CD4-positive, alpha-beta T cell (primary cell): Measurements from ENCODE around the gene ASTN2. TPM values are rescaled to one million over a fixed set of nuclear protein-coding genes. Genes with fewer than 3 reads are reported as not detected.

Source experiments
- ATAC-seq: fragments of 200-7000 bp; cut with Tn5 transposase; one replicate; pipeline ENCODE4 v1.10.0; 2022; ENCODE audit warnings: mild to moderate bottlenecking; ENCODE audit not compliant: poor library complexity
- CTCF ChIA-PET: fragments of 350-600 bp; sonication (Branson Sonifier 250); formaldehyde crosslinking; loops from one replicate; lab custom pipeline; 2021; ENCODE audit warnings: antibody characterized with exemption, inconsistent platforms; lab: Charles Lee
- POLR2A ChIA-PET: fragments of 350-600 bp; sonication (Branson Sonifier 250); formaldehyde crosslinking; loops from one replicate; lab custom pipeline; 2021; ENCODE audit warnings: antibody characterized with exemption, inconsistent platforms; lab: Charles Lee
- DNase-seq, 14 experiments: peaks; one replicate each; pipeline ENCODE4 v3.0.0-alpha.2; 2013 to 2020; ENCODE audit warnings: mixed read lengths in 2 of 14
- H3K27ac ChIP-seq, 2 donors: one replicate each; pipeline versions ENCODE4 v1.5.1 to v1.7.0; 2013; ENCODE audit warnings: low read length in 2 of 2, low read depth in 1 of 2, mild to moderate bottlenecking in 1 of 2
- H3K27me3 ChIP-seq, 2 experiments: 1 replicate in 1 of 2; 2 replicates in 1 of 2; pipeline versions ENCODE4 v1.6.1 to v1.7.0; 2013; ENCODE audit warnings: low read length in 2 of 2, control low read depth in 1 of 2, mild to moderate bottlenecking in 1 of 2, moderate library complexity in 1 of 2; ENCODE audit not compliant: insufficient read depth in 2 of 2, control insufficient read depth in 1 of 2
- H3K36me3 ChIP-seq: one replicate; pipeline ENCODE4 v1.6.1; 2013; ENCODE audit warnings: low read length, control low read depth; ENCODE audit not compliant: insufficient read depth
- H3K4me1 ChIP-seq: one replicate; pipeline ENCODE4 v1.6.1; 2013; ENCODE audit warnings: low read length, control low read depth; ENCODE audit not compliant: insufficient read depth
- H3K4me3 ChIP-seq: one replicate; pipeline ENCODE4 v1.5.1; 2013; ENCODE audit warnings: mild to moderate bottlenecking, low read length, moderate library complexity
- H3K9me3 ChIP-seq, 2 experiments: 1 replicate in 1 of 2; 2 replicates in 1 of 2; pipeline versions ENCODE4 v1.6.1 to v1.7.0; 2013; ENCODE audit warnings: low read length in 2 of 2, mild to moderate bottlenecking in 2 of 2, control low read depth in 1 of 2, moderate library complexity in 1 of 2; ENCODE audit not compliant: control insufficient read depth in 1 of 2, insufficient read depth in 1 of 2
- H3K27ac Mint-ChIP-seq: one replicate; pipeline ENCODE4 v1.8.0; 2020; ENCODE audit warnings: mixed read lengths
- H3K27me3 Mint-ChIP-seq: one replicate; pipeline ENCODE4 v1.8.0; 2021; ENCODE audit warnings: mixed read lengths
- H3K36me3 Mint-ChIP-seq: one replicate; pipeline ENCODE4 v1.8.0; 2021; ENCODE audit warnings: low read depth, mixed read lengths
- H3K4me1 Mint-ChIP-seq: one replicate; pipeline ENCODE4 v1.8.0; 2021; ENCODE audit warnings: low read depth, mixed read lengths
- H3K4me3 Mint-ChIP-seq: one replicate; pipeline ENCODE4 v1.8.0; 2020; ENCODE audit warnings: mild to moderate bottlenecking, mixed read lengths
- H3K9me3 Mint-ChIP-seq: one replicate; pipeline ENCODE4 v1.8.0; 2020; ENCODE audit warnings: mixed read lengths
- intact Hi-C, 2 experiments: fragments of 100-400 bp; cut with DNase I in 1 of 2; cut with micrococcal nuclease in 1 of 2; formaldehyde crosslinking; loops; one replicate each; pipeline versions ENCODE4 v1.15.1 to v1.9.0; 2023 to 2025; cut with DNase I, micrococcal nuclease
- total RNA-seq, 174 experiments: library from RNA in 2 of 174; stranded (reverse) in 2 of 174; gene quantifications; one replicate each; pipeline ENCODE4 v1.2.3 and lab custom pipeline; 2021 to 2026
- TF ChIP-seq, protein P1 (sequence below): fragments of 200-600 bp; IDR thresholded peaks from one replicate; pipeline ENCODE4 v1.8.0; 2022; ENCODE audit warnings: antibody characterized with exemption, mild to moderate bottlenecking

The ASTN2 gene
- total RNA-seq, 2 experiments from 2014 or later = 2.3 to 2.4 TPM

DNA sequence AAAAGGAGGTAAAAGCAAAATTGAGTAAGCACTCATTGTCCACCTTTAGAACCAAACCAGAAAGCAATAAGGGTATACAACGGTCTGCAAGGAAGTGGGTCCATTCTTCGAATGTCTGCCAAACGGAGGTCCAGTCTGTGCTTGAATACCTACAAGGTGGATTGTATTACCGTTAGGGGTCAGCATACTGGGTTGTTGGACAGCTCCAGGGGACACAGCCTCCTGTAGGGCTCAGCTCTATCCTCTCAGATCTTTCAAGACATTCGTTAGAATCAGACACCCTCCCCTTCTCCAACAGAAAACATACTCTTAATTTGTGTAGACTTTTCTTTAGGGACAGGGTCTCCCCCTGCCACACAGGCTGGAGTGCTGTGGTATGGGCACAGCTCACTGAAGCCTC lies 5.5 kb downstream of the ASTN2 start:
- Histone ChIP-seq H3K4me1 (no peaks in the 10 kb centered on the region), H3K4me3 (no peak overlapping the region), H3K27me3 (peaks cover 22 to 25% of the 10 kb centered on the region in 2 experiments), H3K9me3 (peaks cover 0 to 25% of the 10 kb centered on the region in 2 experiments), H3K27ac (no peak overlapping the region), H3K36me3 (no peaks in the 10 kb centered on the region)
- no peak overlapping the region for H3K4me3 Mint-ChIP-seq
- H3K9me3 Mint-ChIP-seq = peaks cover 3% of the 10 kb centered on the region
- ATAC-seq = no peak
- ChIA-PET CTCF (no interaction called here), POLR2A (no interaction called here)
- H3K36me3 Mint-ChIP-seq = no peaks in the 10 kb centered on the region
- TF ChIP-seq, protein P1, sequence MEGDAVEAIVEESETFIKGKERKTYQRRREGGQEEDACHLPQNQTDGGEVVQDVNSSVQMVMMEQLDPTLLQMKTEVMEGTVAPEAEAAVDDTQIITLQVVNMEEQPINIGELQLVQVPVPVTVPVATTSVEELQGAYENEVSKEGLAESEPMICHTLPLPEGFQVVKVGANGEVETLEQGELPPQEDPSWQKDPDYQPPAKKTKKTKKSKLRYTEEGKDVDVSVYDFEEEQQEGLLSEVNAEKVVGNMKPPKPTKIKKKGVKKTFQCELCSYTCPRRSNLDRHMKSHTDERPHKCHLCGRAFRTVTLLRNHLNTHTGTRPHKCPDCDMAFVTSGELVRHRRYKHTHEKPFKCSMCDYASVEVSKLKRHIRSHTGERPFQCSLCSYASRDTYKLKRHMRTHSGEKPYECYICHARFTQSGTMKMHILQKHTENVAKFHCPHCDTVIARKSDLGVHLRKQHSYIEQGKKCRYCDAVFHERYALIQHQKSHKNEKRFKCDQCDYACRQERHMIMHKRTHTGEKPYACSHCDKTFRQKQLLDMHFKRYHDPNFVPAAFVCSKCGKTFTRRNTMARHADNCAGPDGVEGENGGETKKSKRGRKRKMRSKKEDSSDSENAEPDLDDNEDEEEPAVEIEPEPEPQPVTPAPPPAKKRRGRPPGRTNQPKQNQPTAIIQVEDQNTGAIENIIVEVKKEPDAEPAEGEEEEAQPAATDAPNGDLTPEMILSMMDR = no peak
- H3K4me1 Mint-ChIP-seq = no peaks in the 10 kb centered on the region
- intact Hi-C loops = no loop called here
- no peak overlapping the region for H3K27ac Mint-ChIP-seq
- no peak for DNase-seq
- peaks cover 58% of the 10 kb centered on the region for H3K27me3 Mint-ChIP-seq

DNA sequence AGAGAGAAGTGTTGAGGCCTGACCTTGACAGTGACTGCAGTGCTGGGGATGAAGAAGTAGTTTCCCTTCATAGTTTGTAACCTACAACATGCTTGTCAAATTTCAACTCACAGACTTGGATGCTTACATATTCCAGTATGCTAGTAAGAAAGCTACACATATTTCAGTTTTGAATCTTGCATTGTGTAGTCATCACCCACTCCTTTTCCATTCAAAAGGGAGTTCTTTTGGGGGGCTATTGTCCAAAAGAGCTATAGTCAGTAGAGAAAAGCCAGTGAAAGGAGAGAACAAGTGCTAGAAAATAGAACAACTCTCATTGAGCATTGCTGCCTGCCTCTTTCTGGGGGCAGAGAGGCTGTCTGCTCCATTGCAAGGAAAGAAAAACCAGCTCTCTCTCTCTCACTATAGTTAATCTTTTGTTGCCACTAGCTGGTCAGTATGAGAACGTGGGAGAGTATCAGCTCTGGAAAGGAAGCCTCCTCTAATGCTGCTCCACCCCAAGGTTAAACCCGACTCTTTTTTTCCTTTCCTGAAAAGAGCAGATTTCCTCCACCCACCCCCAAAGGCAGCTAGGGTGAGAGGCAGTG lies 7.3 kb downstream of the ASTN2 start:
- H3K36me3 Mint-ChIP-seq = no peaks in the 10 kb centered on the region
- H3K27ac Mint-ChIP-seq = no peak overlapping the region
- no peak overlapping the region for H3K4me3 Mint-ChIP-seq
- Histone ChIP-seq H3K9me3 (peaks cover 0 to 11% of the 10 kb centered on the region in 2 experiments), H3K4me3 (no peak overlapping the region), H3K27ac (no peak overlapping the region), H3K27me3 (peaks cover 7 to 8% of the 10 kb centered on the region in 2 experiments), H3K36me3 (no peaks in the 10 kb centered on the region), H3K4me1 (no peaks in the 10 kb centered on the region)
- intact Hi-C loops = no loop called here
- no peaks in the 10 kb centered on the region for H3K4me1 Mint-ChIP-seq
- ATAC-seq = no peak
- TF ChIP-seq, protein P1 = no peak
- peaks cover 47% of the 10 kb centered on the region for H3K27me3 Mint-ChIP-seq
- ChIA-PET CTCF (no interaction called here), POLR2A (no interaction called here)
- peaks cover 3% of the 10 kb centered on the region for H3K9me3 Mint-ChIP-seq
- no peak for DNase-seq

DNA sequence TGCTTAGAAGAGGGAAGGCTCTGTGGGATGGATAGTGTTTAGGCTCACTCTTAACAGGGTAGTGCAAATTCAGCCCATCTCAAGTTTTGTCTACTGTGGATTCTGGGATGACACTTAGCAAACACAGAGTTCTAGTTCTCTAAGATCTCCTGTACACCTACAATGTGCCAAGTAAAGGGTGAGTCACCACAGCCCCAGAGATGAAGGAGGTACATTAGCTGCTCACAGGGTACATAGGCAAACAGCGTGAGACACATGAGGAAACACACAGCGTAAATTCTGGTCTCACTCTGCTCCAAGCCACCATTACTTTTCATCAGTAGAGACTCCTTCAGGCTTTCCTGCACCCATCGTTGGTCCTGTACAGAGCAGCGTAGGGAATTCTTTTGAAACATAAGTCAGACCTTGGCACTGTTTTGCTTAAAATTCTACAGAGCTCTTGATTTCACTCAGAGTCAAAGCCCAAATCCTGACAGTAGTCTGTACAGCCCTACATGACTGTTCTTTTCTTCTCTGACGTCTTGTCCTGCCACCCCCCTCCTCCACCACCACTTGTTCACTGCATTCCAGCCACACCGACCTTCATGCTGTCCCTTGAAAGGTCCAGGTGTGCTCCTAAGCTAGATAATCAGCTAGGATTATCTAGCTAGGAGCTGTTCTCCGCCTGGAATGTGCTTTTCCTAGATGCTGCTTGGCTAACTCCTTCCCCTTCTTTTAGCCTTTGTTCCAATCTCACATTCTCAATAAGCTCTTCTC lies 8.7 kb downstream of the ASTN2 start:
- ATAC-seq = no peak
- H3K27me3 Mint-ChIP-seq = peaks cover 33% of the 10 kb centered on the region
- TF ChIP-seq, protein P1 = no peak
- H3K27ac ChIP-seq = no peak overlapping the region
- peaks cover under 1% of the 10 kb centered on the region for H3K9me3 Mint-ChIP-seq
- H3K27ac Mint-ChIP-seq = no peak overlapping the region
- no peak for DNase-seq
- H3K36me3 ChIP-seq = no peaks in the 10 kb centered on the region
- H3K4me3 Mint-ChIP-seq = no peak overlapping the region
- no peaks in the 10 kb centered on the region for H3K36me3 Mint-ChIP-seq
- H3K27me3 ChIP-seq = no peaks in the 10 kb centered on the region
- ChIA-PET CTCF (no interaction called here), POLR2A (no interaction called here)
- intact Hi-C loops = no loop called here
- no peaks in the 10 kb centered on the region for H3K4me1 Mint-ChIP-seq
- no peaks in the 10 kb centered on the region for H3K4me1 ChIP-seq
- H3K4me3 ChIP-seq = no peak overlapping the region
- peaks cover 0 to 4% of the 10 kb centered on the region in 2 experiments for H3K9me3 ChIP-seq
